ENCODE measurements around the gene BICC1. TPM values are rescaled to one million over a fixed set of nuclear protein-coding genes. Genes with fewer than 3 reads are reported as not detected.

The BICC1 gene
- total and polyA plus RNA-seq, 2 of the 8 experiments (the other 6 are each of a cell fraction or from before 2014, with no cell fraction given): 0.20 to 0.73 TPM

- TF ChIP-seq ATF2 (IDR thresholded peaks at IDR 0.05; ENCODE audit: low read length): no peak
- TF ChIP-seq GTF2F1 (IDR thresholded peaks at IDR 0.05; ENCODE audit: borderline replicate concordance, low read depth, low read length): no peak
- no peak for TF ChIP-seq RBBP5 (IDR thresholded peaks at IDR 0.05; ENCODE audit: borderline replicate concordance, low read depth, low read length)
These were observed 32.8 kb downstream of the BICC1 start (continued) for GRCh38 chr10:58545427-58545826.
